CD14-positive monocyte (primary cell): Measurements from ENCODE around the gene ELN. TPM values are rescaled to one million over a fixed set of nuclear protein-coding genes. Genes with fewer than 3 reads are reported as not detected.

Experiments used
- DNase-seq, 3 donors: peaks; one replicate each; pipeline ENCODE4 v3.0.0-alpha.2; 2011 to 2022
- H2AFZ ChIP-seq: 2 replicates; pipeline ENCODE4 v1.6.0; 2012; ENCODE audit warnings: mild to moderate bottlenecking, low read depth, low read length, inconsistent platforms; ENCODE audit not compliant: insufficient read depth, poor library complexity, severe bottlenecking
- H3K27ac ChIP-seq, 2 donors: 1 replicate in 1 of 2; 2 replicates in 1 of 2; pipeline ENCODE4 v1.5.1; 2012 to 2013; ENCODE audit warnings: low read length in 2 of 2, control low read depth in 1 of 2, inconsistent platforms in 1 of 2, low read depth in 1 of 2, mild to moderate bottlenecking in 1 of 2
- H3K27me3 ChIP-seq, 2 donors: one replicate each; pipeline versions ENCODE4 v1.6.0 to v1.6.1; 2011 to 2013; ENCODE audit warnings: low read length in 2 of 2; ENCODE audit not compliant: control insufficient read depth in 2 of 2, insufficient read depth in 2 of 2
- H3K36me3 ChIP-seq, 2 donors: replicated peaks in 1 of 2; 1 replicate in 1 of 2; 2 replicates in 1 of 2; pipeline versions ENCODE4 v1.5.1 to v1.6.1; 2012 to 2013; ENCODE audit warnings: low read length in 2 of 2, control low read depth in 1 of 2, inconsistent platforms in 1 of 2, mild to moderate bottlenecking in 1 of 2; ENCODE audit not compliant: insufficient read depth in 2 of 2, control insufficient read depth in 1 of 2
- H3K4me1 ChIP-seq, 2 donors: 1 replicate in 1 of 2; 2 replicates in 1 of 2; pipeline versions ENCODE4 v1.5.1 to v1.6.1; 2012 to 2013; ENCODE audit warnings: low read length in 2 of 2, control low read depth in 1 of 2, inconsistent platforms in 1 of 2, mild to moderate bottlenecking in 1 of 2, moderate library complexity in 1 of 2; ENCODE audit not compliant: insufficient read depth in 2 of 2, control insufficient read depth in 1 of 2
- H3K4me2 ChIP-seq: replicated peaks from 2 replicates; pipeline ENCODE3; 2012; ENCODE audit warnings: low read length, moderate library complexity, mild to moderate bottlenecking; ENCODE audit not compliant: poor library complexity, severe bottlenecking; ENCODE audit errors: extremely low read depth
- H3K4me3 ChIP-seq, 3 experiments: fragments of 200-600 bp in 1 of 3; sonication (generic) in 1 of 3; replicated peaks in 1 of 3; 1 replicate in 2 of 3; 2 replicates in 1 of 3; pipeline ENCODE4 v1.5.1; 2011 to 2013; ENCODE audit warnings: low read length in 3 of 3, mild to moderate bottlenecking in 3 of 3, control low read depth in 2 of 3, low read depth in 2 of 3, inconsistent platforms in 1 of 3, moderate library complexity in 1 of 3
- H3K79me2 ChIP-seq: 2 replicates; pipeline ENCODE4 v1.6.0; 2012; ENCODE audit warnings: mild to moderate bottlenecking, control low read depth, inconsistent platforms, low read length, moderate library complexity; ENCODE audit not compliant: insufficient read depth
- H3K9ac ChIP-seq: 2 replicates; pipeline ENCODE4 v1.6.0; 2017; ENCODE audit warnings: low read length, mild to moderate bottlenecking; ENCODE audit not compliant: insufficient read depth, poor library complexity, severe bottlenecking
- H3K9me3 ChIP-seq, 2 donors: replicated peaks in 1 of 2; 1 replicate in 1 of 2; 2 replicates in 1 of 2; pipeline versions ENCODE4 v1.5.1 to v1.6.1; 2012 to 2013; ENCODE audit warnings: low read length in 2 of 2, control low read depth in 1 of 2; ENCODE audit not compliant: control insufficient read depth in 1 of 2, insufficient read depth in 1 of 2
- H4K20me1 ChIP-seq: 2 replicates; pipeline ENCODE4 v1.6.0; 2012; ENCODE audit warnings: mild to moderate bottlenecking, low read length, control low read depth, moderate library complexity; ENCODE audit not compliant: insufficient read depth
- H3K27ac Mint-ChIP-seq, 7 donors: one replicate each; pipeline ENCODE4 v1.8.0; 2020; ENCODE audit warnings: mild to moderate bottlenecking in 7 of 7, mixed read lengths in 7 of 7, moderate library complexity in 6 of 7, inconsistent platforms in 2 of 7
- H3K27me3 Mint-ChIP-seq, 3 donors: one replicate each; pipeline ENCODE4 v1.8.0; 2021 to 2022; ENCODE audit warnings: low read depth in 3 of 3, mild to moderate bottlenecking in 3 of 3, mixed read lengths in 3 of 3, moderate library complexity in 3 of 3, inconsistent platforms in 1 of 3
- H3K36me3 Mint-ChIP-seq, 2 donors: one replicate each; pipeline ENCODE4 v1.8.0; 2020; ENCODE audit warnings: mixed read lengths in 2 of 2, inconsistent platforms in 1 of 2, mild to moderate bottlenecking in 1 of 2
- H3K4me1 Mint-ChIP-seq: one replicate; pipeline ENCODE4 v1.8.0; 2020; ENCODE audit warnings: mild to moderate bottlenecking, mixed read lengths
- H3K4me3 Mint-ChIP-seq, 2 donors: one replicate each; pipeline ENCODE4 v1.8.0; 2020; ENCODE audit warnings: mild to moderate bottlenecking in 2 of 2, mixed read lengths in 2 of 2, moderate library complexity in 1 of 2
- H3K9me3 Mint-ChIP-seq, 7 donors: one replicate each; pipeline ENCODE4 v1.8.0; 2020 to 2022; ENCODE audit warnings: mixed read lengths in 7 of 7, mild to moderate bottlenecking in 6 of 7, moderate library complexity in 6 of 7, inconsistent platforms in 2 of 7
- WGBS: methylation state at CpG from one replicate; pipeline ENCODE4 v1.1.5; 2013; ENCODE audit warnings: missing lambda C conversion rate; ENCODE audit not compliant: insufficient coverage; 5-methylcytosine and 5-hydroxymethylcytosine counted together
- intact Hi-C, 2 donors: fragments of 100-400 bp; cut with micrococcal nuclease; formaldehyde crosslinking; loops; one replicate each; pipeline versions ENCODE4 v1.15.0 to v1.15.1; 2023
- polyA plus RNA-seq, 3 donors: library from polyadenylated mRNA; depleted of rRNA in 1 of 3; unstranded in 2 of 3; stranded (reverse) in 1 of 3; fragments of 300-500 nt in 2 of 3; fragments of >200 nt in 1 of 3; fragmentation: Illumina TruSeq in 2 of 3; gene quantifications; 1 replicate in 2 of 3; 2 replicates in 1 of 3; pipeline ENCODE4 v1.2.3, GENCODE V29; 2012 to 2021
- TF ChIP-seq, protein P1 (sequence below): fragments of 200-600 bp; IDR thresholded peaks from one replicate; pipeline ENCODE4 v1.8.0; 2022; ENCODE audit warnings: antibody characterized with exemption, mild to moderate bottlenecking

The ELN gene
- polyA plus RNA-seq, 3 donors, result not detected

DNA sequence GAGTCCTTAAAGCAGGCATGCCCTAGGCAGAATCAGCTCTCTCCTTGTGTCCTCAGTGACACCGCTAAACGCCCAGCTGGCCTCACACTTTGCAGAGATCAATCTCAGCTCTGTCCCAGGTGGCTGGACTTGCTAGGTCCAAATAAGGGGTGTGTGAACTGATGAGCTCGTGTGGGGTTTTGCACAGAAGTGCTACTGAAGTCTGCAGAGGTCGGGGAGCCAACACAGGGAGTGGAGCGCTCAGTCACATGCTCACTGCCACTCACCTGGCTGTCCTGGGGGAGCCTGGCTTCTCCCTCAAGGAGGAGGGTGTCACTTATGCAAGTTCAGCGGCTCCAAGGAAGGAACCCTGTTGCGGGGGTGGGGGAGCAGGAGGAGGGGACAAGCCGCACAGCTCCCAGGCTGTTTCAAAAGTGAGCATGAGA is 2.0 kb downstream of the ELN start:
- no peak overlapping the region for H3K9ac ChIP-seq

DNA sequence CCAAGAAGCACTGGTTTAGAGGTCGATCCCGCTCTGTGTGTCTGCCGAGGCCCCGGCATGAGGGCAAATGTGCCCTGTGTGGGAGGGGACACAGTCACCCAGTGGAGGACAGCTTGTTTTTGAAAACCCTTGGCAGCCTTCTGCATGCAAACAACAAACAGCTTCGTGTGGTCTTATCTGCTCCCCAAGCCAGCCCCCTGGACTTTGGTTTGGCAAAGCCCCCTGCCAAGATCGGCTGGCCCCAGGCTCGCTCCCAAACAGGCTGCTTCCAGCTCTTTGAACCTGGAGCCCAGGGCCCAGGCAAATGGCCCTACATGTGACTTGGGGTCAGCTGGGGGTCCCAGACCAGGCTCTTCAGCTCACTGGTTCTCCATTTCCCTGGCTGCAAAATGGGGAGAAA is 2.9 kb downstream of the ELN start:
- Histone ChIP-seq H2AFZ (no peak overlapping the region), H3K27ac (no peak overlapping the region), H3K4me3 (no peak overlapping the region), H3K27me3 (peaks cover 30 to 54% of the 10 kb centered on the region in 2 donors), H3K36me3 (no peaks in the 10 kb centered on the region), H3K79me2 (no peaks in the 10 kb centered on the region), H3K4me2 (no peak overlapping the region), H3K9ac (no peak overlapping the region), H3K9me3 (peaks cover 0 to 10% of the 10 kb centered on the region in 2 donors), H3K4me1 (peaks cover 2 to 14% of the 10 kb centered on the region in 2 donors), H4K20me1 (no peaks in the 10 kb centered on the region)
- H3K4me3 Mint-ChIP-seq, result peak overlapping the region in 1 of 2 donors; percentile 67
- TF ChIP-seq, protein P1, sequence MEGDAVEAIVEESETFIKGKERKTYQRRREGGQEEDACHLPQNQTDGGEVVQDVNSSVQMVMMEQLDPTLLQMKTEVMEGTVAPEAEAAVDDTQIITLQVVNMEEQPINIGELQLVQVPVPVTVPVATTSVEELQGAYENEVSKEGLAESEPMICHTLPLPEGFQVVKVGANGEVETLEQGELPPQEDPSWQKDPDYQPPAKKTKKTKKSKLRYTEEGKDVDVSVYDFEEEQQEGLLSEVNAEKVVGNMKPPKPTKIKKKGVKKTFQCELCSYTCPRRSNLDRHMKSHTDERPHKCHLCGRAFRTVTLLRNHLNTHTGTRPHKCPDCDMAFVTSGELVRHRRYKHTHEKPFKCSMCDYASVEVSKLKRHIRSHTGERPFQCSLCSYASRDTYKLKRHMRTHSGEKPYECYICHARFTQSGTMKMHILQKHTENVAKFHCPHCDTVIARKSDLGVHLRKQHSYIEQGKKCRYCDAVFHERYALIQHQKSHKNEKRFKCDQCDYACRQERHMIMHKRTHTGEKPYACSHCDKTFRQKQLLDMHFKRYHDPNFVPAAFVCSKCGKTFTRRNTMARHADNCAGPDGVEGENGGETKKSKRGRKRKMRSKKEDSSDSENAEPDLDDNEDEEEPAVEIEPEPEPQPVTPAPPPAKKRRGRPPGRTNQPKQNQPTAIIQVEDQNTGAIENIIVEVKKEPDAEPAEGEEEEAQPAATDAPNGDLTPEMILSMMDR, result no peak
- no peak overlapping the region for H3K27ac Mint-ChIP-seq
- intact Hi-C loops, result loop anchor here in 1 of 2 donors (1.0 kb wide), 1 partner anchor 165 kb away; no protein-coding TSS in a partner anchor
- peaks cover 9% of the 10 kb centered on the region for H3K4me1 Mint-ChIP-seq
- peaks cover 0 to 3% of the 10 kb centered on the region in 2 donors for H3K36me3 Mint-ChIP-seq
- peaks cover 53 to 69% (median 54%) of the 10 kb centered on the region in 3 donors for H3K27me3 Mint-ChIP-seq
- H3K9me3 Mint-ChIP-seq, result peaks cover 0 to 9% (median 0%) of the 10 kb centered on the region in 7 donors
- 86% methylated on average over 3 of the region's 7 CpGs for WGBS
- DNase-seq, result no peak

More for the DNA sequence above, 2.0 kb downstream of the ELN start:
- Mint-ChIP-seq H3K4me3 (peak overlapping the region in 1 of 2 donors; percentile 80), H3K4me1 (peaks cover 9% of the 10 kb centered on the region), H3K36me3 (peaks cover 0 to 3% of the 10 kb centered on the region in 2 donors), H3K27ac (no peak overlapping the region), H3K9me3 (peaks cover 0 to 9% (median 0%) of the 10 kb centered on the region in 7 donors), H3K27me3 (peaks cover 61 to 77% (median 63%) of the 10 kb centered on the region in 3 donors)
- H4K20me1 ChIP-seq, result no peaks in the 10 kb centered on the region
- H3K4me2 ChIP-seq, result no peak overlapping the region
- no peaks in the 10 kb centered on the region for H3K79me2 ChIP-seq
- DNase-seq, result no peak
- H3K36me3 ChIP-seq, result no peaks in the 10 kb centered on the region
- WGBS, result 49% methylated on average over 2 of the region's 8 CpGs
- H3K9me3 ChIP-seq, result peaks cover 0 to 10% of the 10 kb centered on the region in 2 donors
- TF ChIP-seq, protein P1, result no peak
- H3K27ac ChIP-seq, result no peak overlapping the region
- peaks cover 2 to 14% of the 10 kb centered on the region in 2 donors for H3K4me1 ChIP-seq
- no peak overlapping the region for H3K4me3 ChIP-seq
- H2AFZ ChIP-seq, result no peak overlapping the region
- intact Hi-C loops, result loop anchor here in 1 of 2 donors (1.0 to 10.0 kb wide), 2 partner anchors 164 to 225 kb away; no protein-coding TSS in a partner anchor
- H3K27me3 ChIP-seq, result peaks cover 36 to 60% of the 10 kb centered on the region in 2 donors
